CD4-positive, alpha-beta T cell treated with Interleukin-12 subunit alpha and Interleukin-12 subunit beta, for 1 hour (primary cell): ENCODE data around the gene DISC1.

ENCODE experiments used
- DNase-seq: peaks from one replicate; pipeline ENCODE4 v3.0.0-alpha.2; 2020

The DISC1 gene

DNA sequence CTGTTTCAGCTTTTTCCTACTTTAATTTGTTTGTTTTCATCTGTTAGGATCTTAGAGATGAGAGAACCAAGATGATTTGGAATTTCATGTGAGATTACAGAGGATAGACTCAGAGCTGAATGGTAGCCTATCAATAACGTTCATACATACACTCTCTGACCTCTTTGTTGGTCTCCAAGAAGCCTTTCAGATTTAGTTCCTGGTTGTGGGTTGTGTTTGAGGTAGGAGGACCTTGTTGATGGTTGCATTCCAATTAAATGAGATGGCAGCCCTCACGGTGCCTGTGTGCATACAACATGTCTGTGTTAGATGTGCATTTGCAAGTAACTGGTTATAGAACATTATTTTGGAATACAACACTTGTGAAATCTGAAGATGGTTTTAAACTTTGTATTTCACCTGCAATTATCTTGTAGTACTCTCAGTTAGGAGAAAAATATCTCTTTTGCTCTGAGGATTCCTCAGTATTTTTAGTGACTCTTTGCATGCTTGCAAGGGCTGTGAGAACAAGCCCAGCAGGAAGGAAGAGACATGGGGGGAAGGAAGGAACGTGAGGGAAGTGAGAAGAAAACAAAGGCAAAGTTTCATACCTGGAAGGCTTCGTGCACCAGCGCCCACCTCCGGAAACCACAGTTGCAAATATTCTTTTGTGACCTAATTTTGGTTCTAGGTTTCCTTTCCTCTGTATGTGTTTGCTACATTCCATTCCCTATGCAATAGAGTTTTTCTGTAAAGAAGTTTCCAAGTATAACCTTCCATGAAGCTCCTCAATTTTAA lies 291.8 kb downstream of the DISC1 start:
- DNase-seq = peak; percentile 40

DNA sequence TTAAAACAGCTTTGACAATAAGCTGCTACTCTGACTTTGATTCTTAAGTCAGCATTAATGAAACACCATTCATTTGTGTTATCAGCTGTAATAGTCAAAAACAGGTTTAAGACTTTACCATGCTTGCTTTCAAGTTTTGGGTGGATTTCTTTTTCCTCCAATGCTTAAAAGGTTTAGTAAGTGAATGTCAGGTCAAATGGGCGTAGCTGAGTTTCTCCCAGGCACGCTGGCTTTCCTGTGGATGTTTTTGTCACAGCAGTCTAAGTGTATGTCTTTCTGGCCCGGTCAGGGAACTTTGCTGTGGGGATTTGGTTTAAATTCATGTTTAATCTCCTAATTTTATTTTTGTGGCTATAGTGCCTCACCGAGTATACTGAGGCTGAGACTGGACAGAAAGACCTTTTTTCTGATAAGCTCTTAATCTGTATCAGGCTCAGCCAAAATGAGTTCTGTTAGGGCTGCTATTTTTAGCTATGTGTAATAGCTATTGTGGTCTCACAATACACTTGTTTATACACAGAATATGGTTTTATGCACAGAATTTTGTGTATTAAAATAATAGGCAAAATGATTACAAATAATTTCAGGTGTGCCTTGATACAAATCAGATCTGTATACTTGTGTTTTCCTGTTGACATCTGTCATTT lies 292.8 kb downstream of the DISC1 start:
- DNase-seq = peak; percentile 4

DNA sequence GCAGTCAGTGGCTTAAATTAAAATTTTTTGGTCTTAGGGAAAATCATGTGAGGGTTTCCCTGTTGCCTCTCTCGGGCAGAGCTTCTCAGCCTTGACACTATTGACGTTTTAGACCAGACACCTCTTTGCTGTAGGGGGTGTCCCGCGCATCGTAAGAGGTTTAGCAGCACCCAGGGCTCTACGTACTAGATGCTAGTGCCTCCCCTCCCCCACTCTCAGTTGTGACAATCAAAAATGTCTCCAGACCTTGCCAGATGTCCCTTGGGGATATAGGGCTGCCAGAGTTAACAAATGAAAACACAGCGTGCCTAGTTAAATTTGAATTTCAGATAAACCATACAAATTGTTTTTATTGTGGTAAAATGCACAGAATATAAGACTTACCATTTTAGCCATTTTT lies 293.3 kb downstream of the DISC1 start:
- DNase-seq = peak; percentile 36

DNA sequence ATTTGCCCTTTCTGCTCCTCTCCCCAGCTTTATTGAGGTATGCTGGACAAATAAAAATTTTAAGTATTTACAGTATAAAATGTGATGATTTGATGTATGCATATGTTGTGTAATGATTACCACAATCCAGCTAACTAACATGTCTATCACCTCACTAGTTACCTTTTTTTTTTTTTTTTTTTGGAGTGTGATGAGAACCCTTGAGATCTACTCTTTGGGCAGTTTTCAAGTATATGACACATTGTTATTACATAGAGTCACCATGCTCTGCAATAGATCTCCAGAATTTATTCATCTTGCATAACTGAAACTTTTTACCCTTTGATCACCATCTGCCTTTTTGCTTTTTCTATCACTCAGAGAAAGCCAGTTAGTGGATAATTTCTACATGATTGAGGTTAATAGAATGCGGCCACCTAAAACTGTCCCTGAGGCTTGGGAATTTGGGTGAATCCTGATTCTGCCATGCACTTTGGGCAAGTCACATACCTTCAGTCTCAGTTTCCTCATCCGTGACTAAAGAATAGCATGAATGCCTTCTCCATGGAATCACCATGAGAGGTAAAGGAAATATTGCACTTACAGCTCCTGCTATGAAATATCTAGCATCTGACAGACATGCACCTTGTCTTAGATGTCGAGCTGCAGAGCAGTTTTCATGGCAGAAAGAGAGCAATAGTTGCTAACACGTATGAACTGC lies 295.2 kb downstream of the DISC1 start:
- DNase-seq = no peak

DNA sequence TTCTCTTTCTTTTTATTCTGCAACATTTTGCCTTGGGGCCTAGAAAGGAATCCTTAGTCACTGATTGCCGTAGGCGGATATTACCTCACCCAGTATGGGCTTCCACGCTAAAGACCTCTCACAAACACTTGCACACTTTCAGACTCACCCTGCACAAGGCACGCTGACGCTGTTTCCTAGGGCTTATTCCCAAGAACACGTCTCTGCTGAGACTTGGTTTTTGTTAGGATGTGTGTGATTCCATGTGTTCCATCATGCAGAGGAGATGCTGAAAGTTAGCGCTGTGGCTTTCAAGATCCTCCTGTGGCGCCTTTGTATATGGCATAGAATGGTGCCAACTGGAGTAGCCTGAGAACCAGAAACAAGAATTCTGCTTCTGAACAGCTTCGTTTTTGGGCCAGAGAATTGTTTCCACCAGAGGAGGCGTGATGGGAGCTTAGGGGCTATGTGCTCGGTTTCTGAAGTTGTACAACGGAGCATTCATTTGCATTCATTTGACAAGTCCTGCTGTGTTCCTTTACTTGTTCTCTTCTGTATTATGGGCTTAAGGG lies 297.0 kb downstream of the DISC1 start:
- DNase-seq = no peak

DNA sequence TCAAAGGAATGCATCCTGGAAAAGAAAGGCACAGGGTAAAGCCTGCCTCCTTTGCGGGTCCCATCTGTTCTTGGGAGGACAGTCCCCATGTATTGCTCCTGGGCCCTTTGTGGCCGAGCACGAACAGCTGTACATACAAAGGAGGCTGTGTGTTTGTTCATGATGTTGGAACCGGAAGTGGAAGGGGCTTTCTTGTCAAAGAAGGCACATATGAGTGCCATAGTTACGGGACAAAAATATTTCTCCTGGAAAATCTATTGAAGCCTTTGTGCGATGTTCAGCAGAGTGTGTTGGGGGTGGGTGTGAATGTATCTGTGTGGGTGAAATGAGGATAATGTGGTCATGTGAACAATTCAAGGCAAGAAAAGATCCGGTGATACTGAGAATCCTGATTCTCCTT lies 297.6 kb downstream of the DISC1 start:
- no peak for DNase-seq

DNA sequence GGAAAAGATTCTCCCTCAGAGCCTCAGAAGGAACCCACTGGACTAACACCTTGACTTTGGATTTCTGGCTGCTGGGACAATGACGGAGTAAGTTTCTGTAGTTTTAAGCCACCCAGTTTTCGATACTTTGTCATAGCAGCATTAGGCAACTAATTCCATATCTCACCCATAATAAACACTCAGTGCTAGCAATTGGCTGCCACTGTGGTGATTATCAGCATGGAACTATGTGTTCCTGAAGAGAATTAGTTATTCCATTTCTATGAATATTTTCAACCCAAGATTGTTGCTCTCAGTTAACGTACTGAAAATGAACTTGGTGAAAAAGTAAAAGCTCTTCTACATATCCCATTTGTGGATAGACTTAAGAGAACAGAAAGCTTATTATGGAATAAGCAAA lies 299.3 kb downstream of the DISC1 start:
- DNase-seq = no peak

DNA sequence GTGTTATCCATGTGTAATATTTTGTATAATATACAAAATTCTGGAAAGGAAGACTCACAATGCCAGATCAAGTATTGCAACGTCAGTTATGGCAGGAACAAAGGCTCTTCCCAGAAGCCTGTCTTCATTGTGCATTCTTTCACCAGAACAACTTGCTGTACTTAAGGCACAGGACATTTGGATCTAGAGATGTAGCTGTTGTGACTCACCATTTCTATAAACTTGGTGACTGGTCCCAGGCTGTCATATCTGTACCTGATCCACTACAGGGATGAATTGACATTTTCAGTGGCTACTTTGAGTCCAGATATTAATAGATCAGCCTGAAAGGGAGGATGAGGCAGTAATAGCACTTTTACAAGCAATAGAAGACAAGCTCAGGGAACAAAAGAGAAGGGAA lies 299.8 kb downstream of the DISC1 start:
- no peak for DNase-seq

DNA sequence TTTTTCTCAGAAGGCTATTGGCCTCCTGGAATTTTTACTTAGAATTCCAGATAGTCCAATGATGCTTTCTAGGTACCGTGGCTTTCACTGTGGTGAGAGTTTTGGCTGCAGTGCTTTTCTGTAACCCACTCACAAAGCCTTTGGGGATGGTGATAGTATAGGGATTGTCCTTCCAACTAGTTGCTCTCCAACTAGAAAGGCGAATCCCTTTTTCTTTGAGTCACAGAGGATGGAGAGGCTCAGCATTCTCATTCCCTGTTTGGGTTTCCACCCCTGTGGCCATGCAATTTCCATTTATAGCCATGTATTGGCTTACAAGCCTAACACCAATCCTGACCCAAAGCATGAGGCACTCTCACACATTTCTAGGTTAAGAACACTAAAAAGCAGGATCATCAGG lies 300.3 kb downstream of the DISC1 start:
- DNase-seq = no peak

DNA sequence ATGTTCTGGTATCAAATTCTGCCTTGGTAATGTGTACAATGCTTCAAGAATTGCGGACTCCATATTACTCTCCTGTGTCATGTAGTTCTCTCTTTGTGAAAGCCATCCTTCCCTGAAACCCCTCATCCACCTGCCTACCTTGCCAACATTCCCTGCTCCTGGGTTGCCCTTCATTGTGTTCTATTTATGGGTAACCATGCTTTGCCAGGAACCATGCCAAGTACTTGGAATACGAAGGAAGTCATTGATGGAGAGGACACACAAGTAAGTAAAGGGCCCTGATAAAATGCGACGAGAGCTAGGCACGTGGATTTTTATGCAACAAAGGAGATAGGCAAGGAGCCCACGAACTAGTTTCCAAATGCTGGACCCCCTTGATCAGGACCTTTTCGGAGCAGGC lies 300.8 kb downstream of the DISC1 start:
- no peak for DNase-seq

DNA sequence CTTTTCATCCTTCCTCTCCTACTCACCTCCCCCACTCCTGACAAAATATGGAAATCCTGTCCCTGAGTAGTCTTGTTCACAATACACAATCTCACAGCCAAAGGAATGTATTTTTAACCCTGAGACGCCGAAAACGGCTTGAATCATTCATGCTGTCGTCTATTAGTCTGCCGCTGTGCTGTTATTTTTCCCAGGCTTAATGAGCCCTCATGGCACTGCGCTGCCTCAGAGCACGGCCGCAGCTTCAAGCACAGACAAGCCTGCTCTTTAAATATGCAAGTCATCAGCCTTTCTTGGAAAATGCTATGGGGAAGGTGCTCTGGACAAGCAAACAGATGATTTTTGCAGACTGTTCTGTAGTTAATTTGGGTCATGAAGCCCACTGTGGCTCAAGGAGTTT lies 302.7 kb downstream of the DISC1 start:
- DNase-seq = no peak

DNA sequence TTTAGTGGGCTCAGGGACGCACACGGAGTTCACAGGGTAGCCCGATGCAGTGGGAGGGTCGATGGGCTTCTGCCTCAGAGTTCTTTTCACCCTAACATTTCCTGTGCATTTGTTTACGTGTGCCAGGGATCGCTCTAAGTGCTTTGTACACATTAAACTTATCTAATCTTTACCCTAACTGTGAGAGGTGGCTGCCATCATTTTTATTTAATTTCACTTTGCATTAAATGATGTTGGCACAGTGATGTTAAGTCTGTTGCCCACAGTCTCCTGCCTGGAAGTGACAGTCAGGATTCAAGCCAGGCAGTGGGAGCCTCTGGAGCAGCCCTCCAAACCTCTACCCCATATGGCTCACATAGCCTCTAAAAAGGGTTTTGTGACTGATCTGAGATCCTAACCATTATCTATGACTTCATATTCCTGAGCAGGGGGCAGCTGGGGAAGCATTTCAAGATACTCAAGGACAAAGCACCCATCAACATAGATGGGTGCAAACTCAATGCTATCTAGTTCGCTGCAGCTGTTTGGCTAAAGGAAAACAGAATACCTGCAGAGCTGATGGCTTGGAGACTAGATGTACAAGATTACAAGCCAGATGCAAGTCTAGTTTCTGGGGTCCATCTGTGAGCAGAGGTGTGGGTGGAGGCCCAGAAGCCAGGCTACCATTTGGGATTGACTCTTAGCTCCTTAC lies 303.8 kb downstream of the DISC1 start:
- no peak for DNase-seq

DNA sequence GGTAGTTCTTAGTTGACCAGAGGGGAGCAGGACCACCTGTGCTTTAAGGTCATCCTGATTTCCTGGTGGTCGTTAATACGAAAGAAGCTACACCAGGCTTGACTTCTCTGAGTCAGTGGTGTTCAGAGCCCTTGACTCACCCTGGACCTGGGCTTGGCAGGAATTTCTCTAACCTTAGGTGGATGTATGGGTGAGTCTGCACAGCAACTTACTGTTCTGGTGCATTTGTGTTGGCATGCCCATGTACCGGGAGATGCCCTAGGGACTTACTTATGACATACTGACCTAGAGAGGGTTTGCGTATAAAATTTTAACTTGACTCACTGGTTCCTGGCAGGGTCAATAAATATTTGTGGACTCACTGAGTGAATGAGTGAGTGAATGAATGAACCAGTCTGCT lies 304.6 kb downstream of the DISC1 start:
- DNase-seq = no peak

DNA sequence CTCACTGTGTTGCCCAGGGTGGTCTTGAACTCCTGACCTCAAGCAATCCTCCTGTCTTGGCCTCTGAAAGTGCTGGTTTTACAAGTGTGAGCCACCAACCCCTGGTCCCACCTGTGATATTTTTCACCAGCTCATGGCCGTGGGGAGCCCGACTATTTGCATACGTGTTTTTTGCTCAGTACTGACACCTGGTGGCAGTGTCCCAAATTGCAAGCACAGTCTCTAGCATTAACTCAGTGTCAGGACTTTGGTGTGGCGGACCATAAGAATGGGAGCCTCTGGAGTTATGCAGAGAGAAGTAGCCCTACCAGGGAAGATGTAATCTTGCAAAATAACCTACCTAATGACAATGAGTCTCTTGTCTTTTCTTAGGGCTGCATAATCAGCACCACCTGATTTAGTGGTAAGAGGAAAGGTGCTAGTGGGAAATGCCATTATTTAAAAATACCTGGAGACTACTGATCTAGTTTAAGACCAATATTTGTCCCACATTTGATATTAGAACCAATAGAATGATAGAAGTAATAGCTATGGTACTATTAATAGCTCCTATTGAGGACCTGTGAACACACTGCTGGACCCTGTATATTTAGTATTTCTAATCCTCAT lies 305.4 kb downstream of the DISC1 start:
- DNase-seq = peak; percentile 42

DNA sequence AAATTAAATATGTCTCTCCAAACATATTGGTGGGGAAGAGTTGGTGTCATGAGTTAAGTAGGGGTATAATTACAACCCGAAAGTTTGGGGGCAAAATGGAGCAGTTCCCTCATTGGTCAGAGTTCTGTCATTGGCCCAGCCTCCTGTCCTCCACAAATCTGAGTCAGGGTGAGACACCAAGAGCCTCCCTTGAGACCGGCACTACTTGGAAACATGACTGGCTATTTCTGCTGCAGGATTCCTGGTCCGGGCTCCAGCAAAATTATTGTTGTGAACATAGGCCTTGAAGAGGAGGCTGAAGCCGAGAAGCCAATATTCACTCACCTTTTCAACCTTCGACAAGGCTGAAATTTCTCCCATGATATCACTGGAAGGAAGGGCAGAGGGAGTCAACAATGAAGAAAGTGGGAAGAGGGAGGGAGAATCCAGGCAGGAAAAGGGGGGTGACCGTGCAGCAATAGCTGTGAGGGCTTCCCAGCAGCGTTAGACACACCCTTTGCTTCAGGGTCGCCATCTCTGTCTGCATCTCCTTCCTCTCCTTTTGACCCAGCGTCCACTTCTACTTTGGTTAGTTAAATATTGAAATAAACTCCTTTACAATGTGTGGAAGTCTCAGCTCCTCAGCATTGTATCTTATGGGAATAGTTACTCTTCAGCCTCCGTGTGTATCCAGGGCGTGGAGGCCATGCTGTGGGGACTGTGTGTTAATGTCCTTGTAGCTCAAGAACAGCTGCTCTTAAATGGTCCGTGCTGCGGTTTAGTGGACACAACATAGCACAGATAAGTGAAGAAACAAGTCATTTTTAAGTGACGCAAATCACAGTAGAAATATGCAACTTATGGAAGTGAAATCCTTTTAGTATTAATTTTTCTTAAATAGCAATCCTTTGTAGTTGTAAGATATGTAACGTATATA lies 307.4 kb downstream of the DISC1 start:
- no peak for DNase-seq

DNA sequence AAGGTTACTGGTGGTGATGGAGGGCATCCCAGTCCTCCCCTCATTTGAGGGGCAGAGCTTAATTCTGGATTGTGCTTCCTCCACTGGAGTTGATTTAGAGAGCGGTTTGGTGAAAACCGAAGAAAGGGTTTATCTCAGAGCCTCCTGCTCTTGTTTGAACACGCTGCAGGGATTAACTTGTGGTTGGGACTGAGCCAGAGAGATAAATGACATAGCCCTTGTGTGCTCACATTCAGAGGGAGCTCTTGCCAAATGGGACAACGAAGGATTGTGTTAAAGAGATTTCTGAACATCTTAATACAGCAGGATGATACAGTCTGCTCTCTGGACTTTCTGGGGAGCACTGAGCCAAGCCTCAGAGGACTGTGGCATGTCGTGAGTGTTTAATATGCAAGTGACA lies 308.2 kb downstream of the DISC1 start:
- DNase-seq = no peak

DNA sequence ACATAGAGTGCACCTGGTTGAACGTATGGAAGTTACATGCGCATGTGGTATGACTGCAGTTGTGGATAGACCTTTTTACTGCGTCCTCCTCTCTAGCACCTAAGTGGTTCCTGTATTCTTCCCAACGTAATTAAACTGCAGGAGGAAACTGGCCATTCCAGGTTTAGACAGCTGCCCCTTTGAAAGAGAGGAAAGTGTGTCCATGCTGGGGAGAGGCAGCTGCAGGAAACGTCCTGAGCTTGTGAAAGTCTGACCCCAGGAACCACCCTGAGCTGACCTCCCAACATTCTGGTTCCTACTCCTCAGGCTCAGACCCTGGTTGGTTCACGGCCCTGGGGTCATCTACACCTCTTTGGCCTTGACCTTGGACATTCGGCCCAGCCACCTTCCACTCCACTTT lies 309.3 kb downstream of the DISC1 start:
- no peak for DNase-seq

DNA sequence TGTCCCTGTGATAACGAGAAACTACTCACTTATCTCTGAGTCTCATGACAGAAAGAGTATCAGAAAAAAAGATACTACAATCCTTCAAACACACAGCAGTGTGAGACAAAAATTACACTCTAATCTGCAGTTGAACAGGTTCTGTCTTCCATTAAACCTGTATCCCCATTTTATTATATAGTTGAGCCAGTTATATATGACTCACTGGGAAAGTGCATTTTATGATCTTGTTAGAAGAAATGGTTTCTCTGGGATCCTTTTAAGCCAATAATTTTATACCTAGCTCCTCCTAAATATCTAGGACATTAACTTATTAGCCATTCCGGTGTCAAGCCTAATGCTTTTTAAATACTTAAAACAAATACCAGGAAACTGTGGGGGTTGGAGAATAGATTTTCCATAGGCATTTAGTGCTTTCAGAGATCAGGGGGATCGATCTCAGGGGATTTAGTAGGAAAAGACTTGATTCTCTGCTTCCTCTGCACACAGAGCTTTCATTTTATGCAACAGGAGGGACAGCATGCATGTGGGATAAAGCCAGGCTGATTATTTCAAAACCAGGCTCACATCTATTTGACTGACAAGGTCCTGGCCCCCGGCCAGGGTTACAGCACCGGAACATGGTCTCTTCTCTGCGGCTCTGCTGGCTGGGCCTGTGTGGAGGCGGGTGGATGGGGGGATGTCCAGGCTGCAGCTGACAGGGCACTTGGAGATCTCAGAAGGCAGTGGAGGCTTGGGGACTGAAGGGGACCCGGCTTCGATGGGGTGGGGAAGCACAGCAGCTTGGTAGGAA lies 310.6 kb downstream of the DISC1 start:
- no peak for DNase-seq

DNA sequence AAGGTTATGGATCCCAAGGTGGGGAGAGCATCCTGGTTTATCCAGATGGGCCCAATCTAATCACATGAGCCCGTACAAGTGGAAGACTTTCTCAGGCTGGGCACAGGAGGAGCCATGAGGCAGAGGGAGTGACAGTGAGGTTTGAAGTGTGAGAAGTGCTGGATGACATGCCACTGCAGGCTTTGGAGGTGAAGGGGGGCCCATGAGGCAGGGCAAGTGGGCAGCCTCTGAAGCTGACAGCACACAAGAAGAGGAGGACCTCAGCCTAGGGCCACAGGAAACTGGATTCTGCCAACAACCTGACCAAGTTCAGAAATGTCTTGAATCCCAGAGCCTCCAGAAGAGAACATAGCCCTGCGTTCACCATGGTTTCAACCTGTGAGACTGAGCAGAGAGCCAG lies 311.6 kb downstream of the DISC1 start:
- no peak for DNase-seq

DNA sequence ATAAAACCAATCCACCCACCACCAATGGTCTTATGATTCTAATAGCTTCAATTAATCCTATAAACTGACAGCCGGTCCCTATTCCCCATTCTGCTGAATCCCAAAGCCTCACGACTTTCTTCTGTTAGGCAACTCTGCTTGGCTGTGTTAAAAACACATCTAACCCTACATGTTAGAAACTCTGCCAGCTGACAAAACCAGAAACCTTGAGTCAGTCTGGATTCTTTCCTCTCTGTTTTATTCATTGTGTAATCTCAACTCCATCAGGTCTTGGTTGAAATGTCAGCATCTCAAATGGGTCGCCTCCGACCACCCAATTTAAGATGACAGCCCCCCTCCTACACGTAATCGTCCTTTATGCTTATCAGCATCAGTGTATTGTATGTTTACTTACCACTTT lies 312.1 kb downstream of the DISC1 start:
- DNase-seq = no peak

DNA sequence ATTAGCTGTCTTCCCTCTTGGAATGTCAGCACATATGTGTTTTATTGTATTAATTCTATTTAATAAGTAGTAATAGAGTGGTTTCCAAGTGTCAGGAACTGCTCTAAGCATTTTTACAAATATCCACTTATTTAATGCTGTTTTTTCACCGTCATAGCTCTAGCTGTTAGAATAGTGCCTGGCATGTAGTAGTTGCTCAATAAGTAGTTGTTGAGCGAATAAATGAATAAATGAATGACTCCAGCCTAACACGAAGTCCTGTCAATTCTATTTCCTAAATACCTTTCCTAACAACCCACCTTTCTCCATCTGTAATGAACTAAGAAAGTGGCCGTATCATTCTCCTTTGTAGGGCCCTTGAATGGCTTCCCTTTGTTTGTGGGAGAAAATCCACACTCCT lies 312.5 kb downstream of the DISC1 start:
- no peak for DNase-seq
